Activated CD4-positive, alpha-beta T cell treated with anti-CD3 and anti-CD28 coated beads, Interleukin-2, amount 50 U/mL, for 4 hours (primary cell): ENCODE results near the gene VILL.
"Not testable (repeated sequence)": the region's sequence is repeated elsewhere in the genome, so short reads cannot be mapped to it uniquely, and the experiment has no call there.

Experiments used
- DNase-seq, 2 experiments: peaks; one replicate each; pipeline ENCODE4 v3.0.0-alpha.2; 2020

VILL gene

DNA sequence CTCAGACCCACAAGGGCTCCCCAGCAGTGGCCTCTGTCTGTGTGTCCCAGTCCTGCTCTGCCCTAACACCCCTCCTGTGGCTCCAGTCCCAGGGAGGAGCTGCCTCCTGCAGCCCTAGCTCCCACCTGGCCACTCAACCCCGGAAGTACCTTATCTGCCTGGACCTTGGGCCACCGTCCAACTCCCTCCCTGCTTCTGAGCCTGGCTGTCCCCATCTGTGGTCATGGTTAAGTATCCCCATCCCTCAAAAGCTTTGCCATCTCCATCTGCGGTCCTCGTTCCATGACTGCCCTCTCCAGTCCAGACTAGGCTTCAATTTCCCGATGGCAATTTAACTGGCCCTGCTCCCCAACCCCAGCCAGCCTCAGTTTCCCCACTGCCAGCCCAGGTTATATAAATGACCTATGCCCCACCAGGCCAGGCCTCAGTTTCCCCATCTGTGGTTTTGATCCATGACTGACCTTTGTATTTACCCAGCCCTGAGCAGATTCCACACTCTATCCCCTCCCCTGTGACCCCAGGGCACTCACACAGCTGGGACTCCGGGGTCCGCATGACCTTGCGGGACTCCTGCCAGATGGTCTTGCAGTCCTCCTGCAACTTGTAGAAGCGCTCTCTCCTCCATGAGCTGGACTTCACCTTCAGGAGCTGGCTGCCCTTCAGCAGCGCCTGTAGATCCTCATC lies 29.2 kb downstream of the VILL start:
- no peak for DNase-seq

DNA sequence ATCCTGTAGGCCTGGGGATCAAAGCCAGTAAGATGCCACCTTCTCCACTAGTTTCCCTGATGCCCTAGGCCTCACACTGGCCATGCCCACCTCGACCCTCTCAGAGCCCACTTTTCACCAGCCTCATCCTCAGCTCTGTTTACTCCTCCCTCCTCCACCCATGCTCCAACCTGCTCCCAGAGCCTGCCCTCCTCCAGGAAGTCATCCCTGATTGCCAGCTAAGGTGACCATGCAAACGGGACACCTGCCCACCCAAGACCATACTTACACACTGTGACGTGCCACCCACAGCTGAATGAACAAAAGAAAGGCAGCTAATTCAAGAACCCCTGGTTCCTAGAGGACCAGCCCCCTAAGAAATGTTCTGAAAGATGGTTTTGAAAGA lies 29.7 kb downstream of the VILL start:
- DNase-seq, result no peak

DNA sequence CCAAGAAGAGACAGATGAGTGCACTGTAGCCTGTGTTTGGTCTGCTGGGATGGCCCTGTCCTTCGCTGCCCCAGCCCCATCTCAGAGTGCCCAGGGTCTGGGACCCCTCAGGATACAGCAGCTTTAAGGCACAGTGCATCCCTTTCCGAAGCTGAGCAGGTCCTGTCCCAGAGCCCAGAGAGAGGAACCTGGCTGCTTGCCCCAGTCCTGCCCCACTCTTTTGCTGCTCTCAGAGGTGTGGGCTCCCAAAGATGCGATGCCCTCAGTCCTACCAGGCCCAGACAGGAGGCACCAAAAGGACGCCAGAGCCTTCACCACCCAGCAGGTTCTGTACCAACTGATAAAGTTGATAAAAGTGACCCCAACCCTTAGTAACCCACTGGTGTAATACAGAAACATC lies 30.6 kb downstream of the VILL start:
- no peak for DNase-seq

DNA sequence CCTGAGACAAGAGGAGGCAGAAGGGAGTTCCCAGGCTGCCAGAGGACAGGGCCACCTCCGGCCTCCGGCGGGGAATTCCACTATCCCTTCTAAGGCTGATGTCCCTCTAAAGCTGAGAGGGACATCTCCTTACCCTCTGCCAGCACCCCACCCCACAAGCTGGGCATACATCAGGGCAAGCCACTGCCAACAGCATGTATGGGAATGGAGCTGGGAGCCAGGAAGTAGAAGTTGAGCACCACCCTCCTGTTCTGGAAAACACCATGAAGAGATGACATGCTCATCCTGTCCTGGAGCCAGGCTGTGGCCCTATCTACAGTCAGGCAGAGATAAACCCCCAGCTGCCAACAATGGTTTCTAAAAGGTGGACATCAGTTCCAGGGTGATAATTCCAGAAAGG lies 31.7 kb downstream of the VILL start:
- DNase-seq, result no peak

DNA sequence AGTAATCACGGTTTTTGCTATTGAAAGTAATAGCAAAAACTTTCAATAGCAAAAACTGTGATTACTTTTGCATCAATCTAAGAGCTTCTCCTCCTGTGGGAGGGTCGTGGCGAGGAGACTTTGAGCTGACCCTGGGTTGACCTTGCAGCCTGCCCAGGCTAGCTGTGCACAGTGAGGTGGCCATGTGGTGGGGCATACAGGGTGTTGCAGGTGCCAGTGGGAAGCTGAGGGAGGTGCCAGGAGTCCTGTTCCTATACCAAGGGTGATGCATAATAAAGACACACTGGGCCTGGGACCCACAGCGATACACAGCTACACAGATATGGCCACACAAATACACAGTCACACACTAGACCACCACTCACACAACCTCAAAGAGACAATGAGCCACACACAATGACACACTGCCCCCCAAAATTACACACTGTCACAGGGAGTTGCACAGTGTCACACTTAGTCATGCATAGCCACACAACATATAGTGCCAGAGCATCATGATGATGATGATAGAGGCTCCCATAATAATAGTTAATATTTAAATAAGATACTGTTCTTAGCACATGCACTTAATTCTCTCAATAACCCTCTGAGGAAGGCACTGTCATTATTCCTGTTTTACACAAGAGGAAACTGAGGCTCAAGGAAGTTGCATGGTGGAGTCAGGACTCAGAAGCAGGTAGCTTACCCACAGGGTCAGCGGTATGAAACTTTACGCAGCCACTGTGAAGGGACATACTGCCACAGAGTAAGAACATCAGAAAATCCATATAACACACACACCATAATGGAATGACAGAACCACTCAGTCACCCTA lies 32.5 kb downstream of the VILL start:
- DNase-seq, result no peak

DNA sequence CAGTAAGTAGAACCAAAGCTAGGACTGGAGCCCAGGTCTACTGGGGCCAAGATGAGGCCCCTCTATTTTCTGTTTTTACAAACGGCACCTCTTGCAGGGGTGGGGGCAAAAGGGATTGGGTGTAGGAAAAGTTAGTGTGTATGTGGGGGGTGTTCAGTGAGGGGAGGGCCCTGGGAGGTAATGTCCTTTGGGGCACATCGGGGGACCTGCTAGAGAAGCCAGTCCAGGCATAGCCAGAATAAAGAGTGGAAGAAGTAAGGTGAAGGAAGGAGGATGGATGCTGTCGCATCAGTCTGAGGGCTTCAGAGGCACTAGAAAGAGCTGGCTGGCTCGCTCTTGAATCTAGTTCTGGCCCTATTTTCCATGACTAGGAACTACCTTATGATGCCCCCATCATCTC lies 36.3 kb downstream of the VILL start:
- DNase-seq, result no peak

DNA sequence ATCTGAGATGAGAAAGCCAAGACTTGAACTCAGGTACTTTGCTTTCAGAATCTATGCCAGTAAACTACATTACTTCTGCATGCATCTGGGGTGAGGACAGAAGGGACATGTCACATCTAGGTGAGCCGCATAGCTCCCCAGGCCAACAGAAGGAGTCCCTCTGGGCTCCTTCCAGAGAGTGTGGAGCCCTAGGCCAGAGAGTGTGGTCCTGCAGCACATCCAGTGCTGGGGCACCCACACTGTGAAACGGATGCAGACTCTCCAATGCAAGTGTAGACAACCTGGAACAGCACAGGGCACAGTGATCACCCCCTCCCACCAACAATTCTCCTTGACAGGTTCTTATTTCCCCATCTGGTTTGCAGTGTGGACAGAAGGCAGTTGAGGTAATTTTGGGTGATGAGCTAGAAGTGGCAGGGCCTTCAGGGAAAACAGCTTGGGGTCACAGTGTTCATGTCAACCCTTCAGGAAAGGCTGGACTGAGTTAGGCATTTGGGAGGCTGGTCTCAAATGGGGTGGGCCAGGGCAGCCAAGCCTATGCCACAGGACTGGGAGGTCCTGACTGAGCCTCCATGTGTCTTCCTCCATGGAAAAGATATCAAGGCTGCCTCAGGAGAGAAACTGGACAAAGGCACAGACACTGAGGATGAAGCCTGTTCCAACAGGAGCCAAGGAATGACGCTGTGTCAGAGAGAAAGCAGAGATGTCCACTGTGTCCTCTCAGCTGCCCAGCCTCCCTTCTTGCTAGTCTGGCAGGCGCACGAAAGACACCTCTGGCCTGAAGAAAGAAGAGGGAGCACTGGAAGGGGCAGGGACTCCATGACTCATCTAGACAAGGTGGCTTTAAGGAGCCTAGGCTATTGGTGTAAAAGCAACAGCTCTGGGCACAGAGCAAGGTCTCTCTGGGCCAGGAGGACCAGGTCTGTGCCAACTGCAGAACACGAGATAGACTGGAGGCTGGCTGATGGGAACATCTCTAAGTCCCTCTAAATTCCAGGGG lies 37.2 kb downstream of the VILL start:
- DNase-seq, result no peak

DNA sequence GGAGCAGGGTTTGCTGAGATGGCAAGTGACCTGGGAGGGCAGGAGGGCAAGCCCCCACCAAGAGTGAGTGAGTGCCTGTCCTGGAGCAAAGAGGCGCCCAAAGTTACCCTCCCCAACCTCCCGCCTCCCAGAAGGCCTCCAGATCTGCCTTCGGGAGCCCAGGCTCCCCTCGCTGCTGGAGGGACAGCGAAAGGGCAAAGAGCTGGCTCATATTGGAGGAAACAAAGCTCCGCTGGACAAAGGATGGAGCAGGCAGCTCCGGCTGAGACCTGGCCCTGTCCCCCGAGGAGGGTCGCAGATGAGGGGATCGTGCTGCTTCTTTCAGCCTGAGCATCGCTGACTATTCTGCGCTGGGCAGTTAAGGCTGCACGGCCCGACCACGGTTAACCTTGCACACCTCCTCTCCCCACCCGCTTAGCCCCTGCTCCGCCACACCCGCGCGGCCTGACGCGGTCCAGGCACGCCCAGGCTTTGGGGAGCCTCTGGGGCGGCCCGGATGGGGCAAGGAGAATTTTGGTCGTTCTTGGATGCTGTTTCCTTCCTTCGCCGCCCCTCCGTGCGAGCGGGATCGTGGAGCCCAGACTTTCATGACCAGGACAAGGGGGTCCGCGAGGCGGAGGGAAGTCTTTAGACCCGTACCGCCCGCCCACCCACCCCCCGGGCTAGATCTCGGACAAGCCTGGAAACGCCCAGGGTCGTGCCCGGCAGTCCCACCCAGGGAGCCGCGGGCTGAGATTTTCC lies 38.2 kb downstream of the VILL start:
- DNase-seq, result no peak

DNA sequence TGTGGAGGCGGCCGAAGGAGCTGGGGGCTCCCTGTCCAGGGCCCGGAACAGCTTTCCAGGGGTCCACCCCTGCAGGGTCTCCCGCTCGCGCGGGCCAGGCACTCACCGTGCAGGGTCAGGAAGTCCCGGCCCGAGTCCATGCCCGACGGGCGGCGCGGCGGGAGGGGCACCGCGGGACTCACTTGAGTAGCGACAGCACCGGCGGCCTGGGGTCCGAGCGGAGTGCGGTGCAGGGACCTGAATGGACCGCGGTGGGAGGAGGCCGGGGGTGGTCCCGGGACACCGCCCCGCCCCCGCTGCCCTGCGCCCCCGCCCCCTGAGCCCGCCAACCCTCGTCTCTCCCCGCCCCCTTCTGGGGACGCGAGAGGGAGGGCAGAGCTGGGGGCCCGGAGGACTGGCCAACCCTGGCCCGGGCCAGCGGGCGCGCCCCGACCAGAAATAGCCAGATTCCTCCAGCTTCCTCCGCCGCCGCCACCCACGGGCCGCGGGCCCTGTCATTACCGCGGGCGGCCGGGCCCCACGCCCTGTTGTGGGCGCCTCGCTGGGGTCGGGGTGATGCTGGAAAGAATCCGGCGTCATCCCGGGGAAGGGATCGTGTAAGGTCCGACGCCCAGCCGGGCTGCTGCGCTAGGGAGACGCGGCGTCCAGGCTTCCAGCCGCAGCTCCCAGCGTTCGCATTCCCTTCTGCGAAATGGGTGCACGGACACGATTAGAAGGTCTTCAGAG lies 39.0 kb downstream of the VILL start, which contains the start of gene PLCD1:
Gene PLCD1, minus strand, starts transcription at position 243 of the 726 bp plus-strand sequence. Its CDS starts 103 bp downstream, at position 140.
- DNase-seq, result peak in 1 of 2 experiments; percentile 21

DNA sequence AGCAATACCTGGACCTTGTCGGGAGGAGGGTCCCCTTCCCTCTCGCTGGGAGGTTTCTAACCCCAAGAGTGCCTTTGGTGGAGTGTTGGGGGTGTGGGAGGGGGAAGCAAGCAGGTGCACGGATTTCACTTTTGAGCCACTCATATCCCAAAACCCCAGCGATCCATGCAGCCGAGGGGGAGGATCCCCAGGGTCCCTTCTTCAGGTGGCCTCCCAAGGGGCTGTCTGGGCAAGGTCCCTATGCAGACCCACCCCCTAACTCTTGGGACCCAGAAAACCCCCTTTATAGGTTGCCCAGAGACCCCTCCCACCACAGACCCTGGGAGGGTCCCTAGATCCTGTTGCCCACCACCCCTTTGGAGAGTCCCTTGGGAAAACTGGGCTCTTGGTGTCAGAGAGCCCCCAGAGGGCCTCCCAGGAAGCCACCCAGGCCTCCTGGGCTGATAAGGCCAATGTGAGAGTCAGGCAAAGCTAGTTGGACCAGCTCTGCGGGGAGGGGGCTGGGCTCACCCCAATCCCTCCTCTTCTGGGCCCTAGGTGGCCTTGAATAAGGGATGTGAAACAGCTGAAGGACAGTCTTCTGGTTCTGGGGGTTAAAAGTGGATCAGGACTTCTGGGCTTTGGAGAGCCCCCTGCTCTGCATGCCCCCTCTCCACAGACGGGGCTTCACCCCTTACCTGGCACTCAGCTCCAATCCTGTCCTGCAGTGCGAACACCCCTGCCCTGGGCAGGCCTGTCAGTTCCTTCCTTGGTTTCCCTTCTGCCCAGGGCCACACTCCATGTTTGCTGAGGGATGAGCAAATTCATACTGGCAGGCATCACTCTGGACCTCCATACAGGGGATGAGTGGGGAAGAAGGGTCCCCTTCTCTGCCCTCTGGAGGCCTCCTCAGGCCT lies 39.8 kb downstream of the VILL start:
- no peak for DNase-seq

DNA sequence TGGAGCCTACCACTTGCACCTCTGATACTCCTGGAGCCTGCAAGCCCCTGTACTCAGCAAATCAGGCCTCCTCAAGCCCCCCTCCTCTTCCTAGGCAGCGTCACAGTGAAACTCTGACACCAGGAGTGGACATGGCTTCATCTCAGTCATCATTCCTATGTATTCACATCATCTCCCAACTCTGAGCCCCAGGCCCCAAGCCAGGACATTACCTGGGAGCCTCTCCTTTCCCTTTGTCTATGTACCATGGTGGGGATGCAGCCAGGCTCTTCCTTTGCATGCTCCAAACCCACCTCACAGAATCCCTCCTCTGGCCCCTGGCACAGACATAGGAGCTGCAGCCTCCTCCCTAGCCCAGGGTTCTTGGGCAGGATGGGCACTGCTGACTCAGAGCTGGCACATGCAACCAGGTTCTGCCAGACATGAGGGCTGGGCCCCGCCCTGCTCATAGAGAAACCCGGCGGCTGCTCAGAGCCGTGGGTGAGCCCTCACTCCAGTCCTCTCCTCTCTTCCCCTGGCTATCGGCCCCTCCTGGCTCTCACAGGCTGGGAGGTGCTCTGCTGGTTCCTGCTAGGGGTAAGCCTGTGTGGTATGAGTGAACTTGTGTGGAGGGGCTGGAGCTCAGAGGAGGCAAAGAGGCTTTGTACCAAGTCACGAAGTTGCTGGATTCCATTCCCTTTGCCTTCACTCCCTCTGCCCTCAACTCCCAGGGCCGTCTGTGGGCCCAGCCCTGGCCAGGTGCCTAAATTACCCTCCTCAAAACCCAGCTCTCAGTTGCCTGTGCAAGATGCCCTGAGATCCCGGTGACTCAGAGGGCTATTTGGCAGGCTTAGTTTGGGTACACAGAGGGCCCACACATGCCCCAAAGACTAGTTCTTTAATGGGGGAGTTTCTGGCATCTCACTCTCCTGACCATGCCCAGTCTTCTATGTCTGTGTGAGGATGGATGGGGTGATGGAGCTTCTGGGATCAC lies 40.7 kb downstream of the VILL start:
- DNase-seq, result peak; percentile 55 to 62

DNA sequence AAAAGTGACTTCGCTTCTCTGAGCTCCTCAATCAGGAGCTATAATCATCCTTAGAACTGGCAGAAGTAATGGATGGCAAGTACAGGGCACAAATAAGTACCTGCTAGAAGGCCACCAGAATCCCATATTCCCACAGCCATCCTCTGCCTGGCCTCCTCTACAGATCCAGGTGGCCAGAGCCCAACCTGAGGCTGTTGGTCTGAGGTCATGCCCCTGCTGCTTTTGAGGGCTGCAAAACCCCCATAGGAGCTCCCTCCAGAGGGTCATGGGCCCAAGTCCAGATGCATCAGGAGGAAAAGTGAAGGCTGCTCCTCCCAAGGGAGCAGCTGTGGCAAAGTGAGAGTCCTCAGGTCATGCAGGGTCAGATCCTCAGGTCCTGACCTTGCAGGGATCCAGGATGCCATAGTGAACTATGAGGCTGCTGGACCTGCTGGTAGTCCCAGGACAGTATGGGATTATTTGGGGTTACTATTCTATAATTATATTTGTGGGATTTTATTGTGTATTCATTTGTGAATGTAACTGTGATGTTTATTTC lies 41.8 kb downstream of the VILL start:
- no peak for DNase-seq

DNA sequence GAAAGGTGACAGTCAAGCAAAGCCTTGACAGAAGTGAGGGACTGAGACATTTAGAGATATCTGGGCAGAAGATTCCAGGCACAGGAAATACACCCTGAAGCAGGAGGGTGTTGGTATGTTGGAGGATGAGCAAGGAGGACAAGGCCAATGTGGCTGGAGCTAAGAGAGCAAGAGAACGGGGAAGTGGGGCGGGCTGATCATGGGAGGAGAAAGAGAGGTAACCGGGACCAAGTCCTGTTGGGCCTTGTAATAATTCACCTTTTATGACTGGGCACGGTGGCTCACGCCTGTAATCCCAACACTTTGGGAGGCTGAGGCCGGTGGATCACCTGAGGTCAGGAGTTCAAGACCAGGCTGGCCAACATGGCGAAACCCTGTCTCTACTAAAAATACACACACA lies 43.0 kb downstream of the VILL start:
- DNase-seq, result not testable (repeated sequence)

DNA sequence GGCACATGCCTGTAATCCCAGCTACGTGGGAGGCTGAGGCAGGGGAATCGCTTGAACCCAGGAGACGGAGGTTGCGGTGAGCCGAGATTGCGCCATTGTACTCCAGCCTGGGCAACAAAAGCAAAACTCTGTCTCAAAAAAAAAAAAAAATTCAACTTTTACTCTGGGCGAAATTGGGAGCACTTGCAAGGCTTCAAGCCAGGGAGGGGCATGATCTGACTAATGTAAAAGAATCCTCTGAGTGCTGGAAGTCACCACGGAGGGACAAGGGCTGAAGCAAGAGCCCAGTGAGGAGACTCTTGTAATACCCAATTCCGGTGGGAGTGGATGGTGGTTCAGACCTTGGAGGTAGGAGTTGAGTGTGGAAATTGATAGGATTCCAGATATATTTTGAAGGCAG lies 43.7 kb downstream of the VILL start:
- DNase-seq, result not testable (repeated sequence)

DNA sequence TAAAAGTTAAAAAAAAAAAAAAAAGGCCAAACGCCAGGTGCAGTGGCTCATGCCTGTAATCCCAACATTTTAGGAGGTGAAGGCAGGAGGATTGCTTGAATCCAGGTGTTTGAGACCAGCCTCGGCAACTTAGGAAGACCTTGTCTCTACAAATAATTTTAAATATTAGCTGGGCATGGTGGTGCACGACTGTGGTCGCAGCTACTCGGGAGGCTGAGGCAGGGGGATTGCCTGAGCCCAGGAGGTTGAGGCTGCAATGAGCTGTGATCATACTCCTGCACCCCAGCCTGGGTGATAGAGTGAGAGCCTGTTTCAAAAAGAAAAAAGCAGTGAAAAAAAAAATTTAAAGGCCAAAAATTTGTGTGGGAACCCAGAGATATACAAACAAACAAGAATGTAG lies 45.7 kb downstream of the VILL start:
- DNase-seq, result no peak

DNA sequence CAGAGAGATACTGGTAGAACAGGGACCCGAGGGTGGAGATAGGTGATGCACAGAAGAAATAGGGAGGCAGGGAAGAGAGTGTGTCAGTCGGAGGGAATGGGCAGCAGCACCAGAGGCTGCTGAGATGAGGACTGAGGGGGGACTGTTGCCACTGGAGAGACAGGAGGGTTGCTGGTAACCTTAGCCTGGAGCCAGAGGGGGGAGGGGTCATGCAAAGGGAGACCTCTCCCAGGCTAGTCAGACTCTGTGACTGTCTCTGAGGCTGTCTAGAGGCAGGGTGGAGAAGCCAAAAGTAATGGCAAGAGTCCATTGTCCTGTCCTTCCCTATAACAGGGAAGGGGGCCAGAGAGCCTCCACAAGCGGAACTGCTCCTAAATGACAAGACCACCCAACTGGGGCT lies 46.3 kb downstream of the VILL start:
- DNase-seq, result no peak

DNA sequence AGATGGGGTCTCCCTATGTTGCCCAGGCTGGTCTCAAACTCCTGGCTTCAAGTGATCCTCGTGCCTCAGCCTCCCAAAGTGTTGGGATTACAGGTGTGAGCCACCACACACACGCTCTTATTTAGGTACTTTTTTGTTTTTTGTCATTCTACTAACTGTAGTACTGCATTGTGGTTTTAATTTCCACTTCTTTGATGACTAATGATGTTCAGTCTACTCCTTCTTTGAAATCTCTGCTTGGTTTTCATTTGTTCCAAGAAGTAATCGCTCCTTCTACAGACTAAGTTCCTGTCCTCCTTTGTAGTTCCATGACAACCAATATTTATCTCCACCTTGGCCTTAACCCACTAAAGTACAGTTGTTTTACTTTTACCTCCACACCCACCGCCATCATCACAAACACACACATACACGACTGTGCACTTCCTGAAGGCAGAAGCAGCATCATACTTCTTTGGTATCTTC lies 47.9 kb downstream of the VILL start:
- peak; percentile 41 to 44 for DNase-seq

DNA sequence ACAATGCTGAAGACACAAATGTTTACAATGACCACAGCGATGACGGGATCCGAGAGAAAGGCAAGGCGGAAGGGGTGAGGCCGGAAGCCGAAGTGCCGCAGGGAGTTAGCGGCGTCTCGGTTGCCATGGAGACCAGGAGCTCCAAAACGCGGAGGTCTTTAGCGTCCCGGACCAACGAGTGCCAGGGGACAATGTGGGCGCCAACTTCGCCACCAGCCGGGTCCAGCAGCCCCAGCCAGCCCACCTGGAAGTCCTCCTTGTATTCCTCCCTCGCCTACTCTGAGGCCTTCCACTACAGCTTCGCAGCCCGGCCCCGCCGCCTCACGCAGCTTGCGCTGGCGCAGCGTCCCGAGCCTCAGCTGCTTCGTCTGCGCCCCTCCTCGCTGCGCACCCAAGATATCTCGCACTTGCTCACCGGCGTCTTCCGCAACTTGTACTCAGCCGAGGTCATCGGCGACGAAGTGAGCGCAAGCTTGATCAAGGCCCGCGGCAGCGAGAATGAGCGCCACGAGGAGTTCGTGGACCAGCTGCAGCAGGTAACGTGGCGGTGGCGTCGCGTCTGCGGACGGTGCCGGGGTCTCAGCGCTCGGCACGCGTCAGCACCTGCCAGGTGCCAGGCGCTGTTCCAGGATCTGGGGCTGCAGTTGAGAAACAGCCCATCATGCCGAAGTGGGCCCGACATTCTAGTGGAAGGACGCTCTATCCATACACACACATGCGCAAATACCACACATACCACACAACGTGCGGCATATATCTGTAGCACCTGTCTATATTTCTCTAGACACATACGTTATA lies 48.7 kb downstream of the VILL start, which contains the start of gene DLEC1:
Gene DLEC1, plus strand, starts transcription at position 108 of the 798 bp plus-strand sequence. Its CDS starts 18 bp downstream, at position 126.
- DNase-seq, result peak; percentile 63 to 68
